Breast epithelium (tissue), 4 donors: Measurements from ENCODE around the gene TNS3. TPM values are rescaled to one million over a fixed set of nuclear protein-coding genes. Genes with fewer than 3 reads are reported as not detected.

Experiments used
- DNase-seq, 2 donors: peaks; one replicate each; pipeline ENCODE4 v3.0.0-alpha.2; 2019; ENCODE audit warnings: low spot score in 2 of 2
- H3K27ac ChIP-seq, 2 donors: fragments of 200-600 bp; sonication (generic) in 1 of 2; one replicate each; pipeline ENCODE4 v1.5.1; 2016 to 2019; ENCODE audit warnings: mild to moderate bottlenecking in 1 of 2
- H3K27me3 ChIP-seq, 2 donors: fragments of 200-600 bp; sonication (generic) in 1 of 2; one replicate each; pipeline versions ENCODE4 v1.5.1 to v1.6.0; 2017 to 2019; ENCODE audit warnings: control low read depth in 1 of 2, mild to moderate bottlenecking in 1 of 2
- H3K36me3 ChIP-seq: fragments of 200-600 bp; one replicate; pipeline ENCODE4 v1.5.1; 2019
- H3K4me1 ChIP-seq, 2 donors: fragments of 200-600 bp; sonication (generic); one replicate each; pipeline ENCODE4 v1.5.1; 2016 to 2019; ENCODE audit warnings: control low read depth in 1 of 2
- H3K4me3 ChIP-seq, 3 donors: fragments of 200-600 bp; sonication (generic); 1 replicate in 2 of 3; 2 replicates in 1 of 3; pipeline ENCODE4 v1.5.1; 2016 to 2019; ENCODE audit warnings: mild to moderate bottlenecking in 3 of 3, moderate library complexity in 2 of 3
- H3K9me3 ChIP-seq, 2 donors: fragments of 200-600 bp; sonication (generic) in 1 of 2; one replicate each; pipeline ENCODE4 v1.5.1; 2016 to 2019; ENCODE audit warnings: control low read depth in 1 of 2
- CTCF ChIP-seq, 3 donors: fragments of 450-650 bp; IDR thresholded peaks; one replicate each; pipeline ENCODE4 v1.5.1; 2016 to 2017; ENCODE audit warnings: antibody characterized with exemption in 3 of 3, mild to moderate bottlenecking in 3 of 3, moderate library complexity in 3 of 3
- POLR2A ChIP-seq: fragments of 450-650 bp; IDR thresholded peaks from one replicate; pipeline ENCODE4 v1.6.1; 2016; ENCODE audit warnings: antibody characterized with exemption, mild to moderate bottlenecking, moderate library complexity
- POLR2AphosphoS5 ChIP-seq, 3 donors: sonication (generic); formaldehyde crosslinking; IDR thresholded peaks; one replicate each; pipeline ENCODE4 v1.6.1; 2017; ENCODE audit warnings: antibody characterized with exemption in 3 of 3
- intact Hi-C: fragments of 100-400 bp; cut with DNase I; formaldehyde crosslinking; loops from one replicate; pipeline ENCODE4 v1.15.1; 2023; ENCODE audit warnings: low total_unique reads
- total RNA-seq, 3 donors: library from RNA; depleted of rRNA; stranded (reverse); fragments of >200 nt; gene quantifications; one replicate each; pipeline ENCODE4 v1.1.0, GENCODE V29; 2016

The TNS3 gene
- total RNA-seq, 3 donors from 2014 or later, result 41.0 to 78.1 (median 56.2) TPM

- Histone ChIP-seq H3K27me3 (no peaks in the 10 kb centered on the region), H3K4me3 (no peak overlapping the region), H3K36me3 (no peaks in the 10 kb centered on the region), H3K9me3 (no peaks in the 10 kb centered on the region), H3K27ac (no peak overlapping the region), H3K4me1 (peaks cover 0 to 6% of the 10 kb centered on the region in 2 donors)
- DNase-seq, result no peak
- TF ChIP-seq POLR2AphosphoS5 (IDR thresholded peaks at IDR 0.05) (no peak), POLR2A (no peak), CTCF (IDR thresholded peaks at IDR 0.05) (no peak)
- intact Hi-C loops, result no loop called here
Observed at GRCh38 chr7:47304727-47305719, 276.9 kb downstream of the TNS3 start.

- Histone ChIP-seq H3K27me3 (no peaks in the 10 kb centered on the region), H3K27ac (no peak overlapping the region), H3K4me1 (no peaks in the 10 kb centered on the region), H3K36me3 (no peaks in the 10 kb centered on the region), H3K4me3 (no peak overlapping the region), H3K9me3 (no peaks in the 10 kb centered on the region)
- TF ChIP-seq POLR2A, result no peak
- TF ChIP-seq POLR2AphosphoS5 (IDR thresholded peaks at IDR 0.05), result no peak
- no peak for TF ChIP-seq CTCF (IDR thresholded peaks at IDR 0.05)
- no peak for DNase-seq
- intact Hi-C loops, result no loop called here
Observed at GRCh38 chr7:47303695-47304453, 278.0 kb downstream of the TNS3 start.

GRCh38 chr7:47303014-47303694 lies 278.8 kb downstream of the TNS3 start:
- H3K9me3 ChIP-seq, result no peaks in the 10 kb centered on the region
- H3K36me3 ChIP-seq, result no peaks in the 10 kb centered on the region
- H3K27me3 ChIP-seq, result no peaks in the 10 kb centered on the region
- TF ChIP-seq CTCF (IDR thresholded peaks at IDR 0.05) (no peak), POLR2AphosphoS5 (IDR thresholded peaks at IDR 0.05) (no peak), POLR2A (no peak)
- no peak overlapping the region for H3K4me3 ChIP-seq
- DNase-seq, result no peak
- H3K27ac ChIP-seq, result peak overlapping the region in 1 of 2 donors; percentile 28
- no peaks in the 10 kb centered on the region for H3K4me1 ChIP-seq
- intact Hi-C loops, result no loop called here

GRCh38 chr7:47302560-47302959 lies 279.4 kb downstream of the TNS3 start:
- no peak overlapping the region for H3K4me3 ChIP-seq
- intact Hi-C loops, result no loop called here
- DNase-seq, result no peak
- no peaks in the 10 kb centered on the region for H3K27me3 ChIP-seq
- no peak overlapping the region for H3K27ac ChIP-seq
- H3K36me3 ChIP-seq, result no peaks in the 10 kb centered on the region
- no peak for TF ChIP-seq POLR2A
- no peak for TF ChIP-seq CTCF (IDR thresholded peaks at IDR 0.05)
- no peak for TF ChIP-seq POLR2AphosphoS5 (IDR thresholded peaks at IDR 0.05)
- no peaks in the 10 kb centered on the region for H3K4me1 ChIP-seq
- H3K9me3 ChIP-seq, result no peaks in the 10 kb centered on the region
